ENCODE data around the gene C1QTNF12. TPM values are rescaled to one million over a fixed set of nuclear protein-coding genes. Genes with fewer than 3 reads are reported as not detected.
A peak's percentile ranks its signal among the peaks of the same experiment; 100 is the strongest.

Gene C1QTNF12
- total RNA-seq, 1 experiment from 2014 or later: 4.4 TPM

GRCh38 chr1:1274299-1274930 lies 27.9 kb upstream of the C1QTNF12 start:
- Histone ChIP-seq H4K5ac (ENCODE audit: insufficient read length, low read depth, low read length) (no peak overlapping the region), H3K23ac (ENCODE audit: insufficient read length, low read depth, low read length) (no peak overlapping the region), H2AFZ (ENCODE audit: low read length) (no peak overlapping the region), H2AK5ac (ENCODE audit: insufficient read length, low read length) (no peak overlapping the region), H3K4me2 (ENCODE audit: insufficient read depth, insufficient read length, low read length) (peak overlapping the region; percentile 20), H4K91ac (ENCODE audit: insufficient read length, low read depth, low read length) (no peak overlapping the region), H3K23me2 (ENCODE audit: insufficient read length, low read depth, low read length, poor library complexity, severe bottlenecking) (peaks cover 14% of the 10 kb centered on the region), H2BK5ac (ENCODE audit: insufficient read length, low read length) (no peak overlapping the region), H3K4ac (ENCODE audit: low read depth, low read length) (no peak overlapping the region), H2BK12ac (ENCODE audit: insufficient read length, low read depth, low read length) (no peak overlapping the region), H4K8ac (replicated peaks; ENCODE audit: insufficient read length, low read depth, low read length) (no peak overlapping the region), H2BK20ac (ENCODE audit: low read depth, low read length, poor library complexity, severe bottlenecking) (no peak overlapping the region), H2BK120ac (ENCODE audit: low read depth, low read length, poor library complexity, severe bottlenecking) (no peak overlapping the region), H3K79me1 (ENCODE audit: insufficient read depth, low read depth, low read length, poor library complexity, severe bottlenecking) (peaks cover 21% of the 10 kb centered on the region), H3K4me1 (ENCODE audit: insufficient read depth, low read length) (peaks cover 5% of the 10 kb centered on the region; the same call in 1 of the 2 replicates), H3K27ac (ENCODE audit: insufficient read length, low read depth, low read length) (no peak overlapping the region), H4K20me1 (ENCODE audit: control insufficient read depth, insufficient read depth, insufficient read length) (peaks cover 2% of the 10 kb centered on the region), H3K27me3 (ENCODE audit: insufficient read depth, low read length) (no peaks in the 10 kb centered on the region), H3K9me3 (ENCODE audit: control insufficient read depth, low read depth, low read length) (no peaks in the 10 kb centered on the region), H3K9ac (ENCODE audit: extremely low read depth, insufficient read length, low read length) (no peak overlapping the region), H3K18ac (ENCODE audit: insufficient read length, low read depth, low read length) (no peak overlapping the region), H2BK15ac (ENCODE audit: low read depth, low read length) (no peak overlapping the region), H3K14ac (ENCODE audit: insufficient read depth, low read length) (no peak overlapping the region), H3K79me2 (ENCODE audit: insufficient read depth, low read length) (peaks cover 25% of the 10 kb centered on the region; the same call in 1 of the 2 replicates), H3T11ph (ENCODE audit: low read length) (no peak overlapping the region), H3K56ac (ENCODE audit: insufficient read length, low read depth, low read length) (no peak overlapping the region)
- Mint-ChIP-seq H3K9me3 (no peaks in the 10 kb centered on the region; a peak in 1 of 5 replicates), H3K27ac (no peak overlapping the region; a peak in 1 of 7 replicates), H3K4me3 (peak overlapping the region; percentile 58 to 78), H3K4me1 (peaks cover 28 to 32% of the 10 kb centered on the region in 2 experiments), H3K27me3 (ENCODE audit: low read depth) (peaks cover 4% of the 10 kb centered on the region; the same call in 1 of the 2 replicates), H3K36me3 (ENCODE audit: insufficient read depth in 1 of 3, low read depth in 3 of 3) (peaks cover 11 to 29% (median 24%) of the 10 kb centered on the region in 3 experiments; a peak in 6 of 7 replicates)
- no peak for TF ChIP-seq CTCF (conservative IDR thresholded peaks at IDR 0.05)
- WGBS (ENCODE audit: extremely low coverage, insufficient read length, low lambda C conversion rate): no CpG with 5 or more reads among the region's 31 CpGs
- DNase-seq: no peak
